Measurements from ENCODE around the gene MUSTN1. TPM values are rescaled to one million over a fixed set of nuclear protein-coding genes. Genes with fewer than 3 reads are reported as not detected.
A peak's percentile ranks its signal among the peaks of the same experiment; 100 is the strongest.

Gene MUSTN1
- total RNA-seq, 1 donor from 2014 or later, result 30.2 TPM

GRCh38 chr3:52856666-52857065 is 21.8 kb upstream of the MUSTN1 start:
- Histone ChIP-seq H3K27me3 (no peaks in the 10 kb centered on the region), H3K36me3 (no peaks in the 10 kb centered on the region), H3K4me3 (no peak overlapping the region), H3K9me3 (no peaks in the 10 kb centered on the region), H3K4me1 (no peaks in the 10 kb centered on the region), H3K27ac (no peak overlapping the region)
- no peak for DNase-seq (ENCODE audit: extremely low spot score in 2 of 2)
- intact Hi-C loops (cut with DNase I), result no loop called here
- TF ChIP-seq POLR2A (IDR thresholded peaks at IDR 0.05) (no peak), POLR2AphosphoS5 (IDR thresholded peaks at IDR 0.05; ENCODE audit: insufficient read depth in 1 of 2, low read depth in 1 of 2) (no peak)
- TF ChIP-seq, protein P1, sequence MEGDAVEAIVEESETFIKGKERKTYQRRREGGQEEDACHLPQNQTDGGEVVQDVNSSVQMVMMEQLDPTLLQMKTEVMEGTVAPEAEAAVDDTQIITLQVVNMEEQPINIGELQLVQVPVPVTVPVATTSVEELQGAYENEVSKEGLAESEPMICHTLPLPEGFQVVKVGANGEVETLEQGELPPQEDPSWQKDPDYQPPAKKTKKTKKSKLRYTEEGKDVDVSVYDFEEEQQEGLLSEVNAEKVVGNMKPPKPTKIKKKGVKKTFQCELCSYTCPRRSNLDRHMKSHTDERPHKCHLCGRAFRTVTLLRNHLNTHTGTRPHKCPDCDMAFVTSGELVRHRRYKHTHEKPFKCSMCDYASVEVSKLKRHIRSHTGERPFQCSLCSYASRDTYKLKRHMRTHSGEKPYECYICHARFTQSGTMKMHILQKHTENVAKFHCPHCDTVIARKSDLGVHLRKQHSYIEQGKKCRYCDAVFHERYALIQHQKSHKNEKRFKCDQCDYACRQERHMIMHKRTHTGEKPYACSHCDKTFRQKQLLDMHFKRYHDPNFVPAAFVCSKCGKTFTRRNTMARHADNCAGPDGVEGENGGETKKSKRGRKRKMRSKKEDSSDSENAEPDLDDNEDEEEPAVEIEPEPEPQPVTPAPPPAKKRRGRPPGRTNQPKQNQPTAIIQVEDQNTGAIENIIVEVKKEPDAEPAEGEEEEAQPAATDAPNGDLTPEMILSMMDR (IDR thresholded peaks at IDR 0.05), result no peak

DNA sequence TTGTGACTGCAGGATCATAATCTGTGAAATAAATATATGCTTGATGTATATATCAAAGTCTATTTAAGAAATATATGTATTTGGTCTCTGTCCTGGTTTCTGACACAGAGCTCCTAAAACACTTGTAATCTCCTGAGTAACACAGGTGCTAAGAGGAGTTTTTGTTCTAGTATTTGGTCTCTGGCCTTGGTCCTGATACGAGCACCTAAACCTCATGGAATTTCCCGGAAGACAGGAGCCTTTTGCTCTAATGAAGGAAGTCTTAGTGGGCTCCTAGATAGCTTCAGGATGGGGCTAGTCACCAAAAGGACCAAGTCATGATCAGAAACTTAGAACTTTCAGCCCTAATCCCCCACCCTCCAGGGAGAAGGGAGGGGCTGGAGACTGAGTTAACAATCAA is 19.2 kb upstream of the MUSTN1 start:
- TF ChIP-seq, protein P1 (IDR thresholded peaks at IDR 0.05), result no peak
- TF ChIP-seq POLR2A (IDR thresholded peaks at IDR 0.05), result no peak
- no peak for TF ChIP-seq POLR2AphosphoS5 (IDR thresholded peaks at IDR 0.05; ENCODE audit: insufficient read depth in 1 of 2, low read depth in 1 of 2)
- Histone ChIP-seq H3K36me3 (peaks cover 0 to 15% of the 10 kb centered on the region in 2 donors), H3K27me3 (no peaks in the 10 kb centered on the region), H3K4me3 (no peak overlapping the region), H3K27ac (no peak overlapping the region), H3K4me1 (no peaks in the 10 kb centered on the region), H3K9me3 (no peaks in the 10 kb centered on the region)
- intact Hi-C loops (cut with DNase I), result no loop called here
- DNase-seq (ENCODE audit: extremely low spot score in 2 of 2), result no peak

- H3K36me3 ChIP-seq, result peaks cover 0 to 28% of the 10 kb centered on the region in 2 donors
- intact Hi-C loops (cut with DNase I), result no loop called here
- no peaks in the 10 kb centered on the region for H3K27me3 ChIP-seq
- TF ChIP-seq, protein P1 (IDR thresholded peaks at IDR 0.05), result no peak
- TF ChIP-seq POLR2A (IDR thresholded peaks at IDR 0.05) (no peak), POLR2AphosphoS5 (IDR thresholded peaks at IDR 0.05; ENCODE audit: insufficient read depth in 1 of 2, low read depth in 1 of 2) (no peak)
- no peaks in the 10 kb centered on the region for H3K9me3 ChIP-seq
- no peak overlapping the region for H3K4me3 ChIP-seq
- H3K4me1 ChIP-seq, result no peaks in the 10 kb centered on the region
- H3K27ac ChIP-seq, result no peak overlapping the region
- no peak for DNase-seq (ENCODE audit: extremely low spot score in 2 of 2)
These were observed 17.6 kb upstream of the MUSTN1 start for GRCh38 chr3:52852419-52852818.

DNA sequence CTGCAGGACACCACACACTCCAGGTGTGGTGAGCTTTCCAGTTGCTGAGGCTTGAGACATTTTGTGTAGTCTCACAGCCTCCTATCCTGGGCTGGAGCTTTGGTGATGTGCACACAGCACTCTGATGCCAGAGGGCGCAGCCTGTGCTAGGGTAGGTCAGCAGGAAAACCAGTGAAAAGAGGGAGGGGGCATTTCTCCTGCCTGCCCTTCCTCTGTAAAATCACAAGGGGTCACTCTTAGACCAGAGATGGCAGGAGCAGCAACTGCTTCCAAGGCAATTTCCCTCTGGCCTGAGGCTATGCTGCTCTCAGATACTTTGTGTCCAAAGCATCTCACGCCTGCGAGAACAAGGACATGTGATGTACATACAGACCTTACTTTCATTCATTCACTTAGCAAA is 16.5 kb upstream of the MUSTN1 start:
- Histone ChIP-seq H3K9me3 (no peaks in the 10 kb centered on the region), H3K4me1 (peaks cover 2% of the 10 kb centered on the region), H3K27me3 (no peaks in the 10 kb centered on the region), H3K36me3 (peaks cover 0 to 28% of the 10 kb centered on the region in 2 donors), H3K27ac (no peak overlapping the region), H3K4me3 (no peak overlapping the region)
- DNase-seq (ENCODE audit: extremely low spot score in 2 of 2), result no peak
- TF ChIP-seq POLR2A (IDR thresholded peaks at IDR 0.05), result no peak
- TF ChIP-seq, protein P1 (IDR thresholded peaks at IDR 0.05), result peak in 1 of 3 experiments; percentile 41
- intact Hi-C loops (cut with DNase I), result no loop called here

DNA sequence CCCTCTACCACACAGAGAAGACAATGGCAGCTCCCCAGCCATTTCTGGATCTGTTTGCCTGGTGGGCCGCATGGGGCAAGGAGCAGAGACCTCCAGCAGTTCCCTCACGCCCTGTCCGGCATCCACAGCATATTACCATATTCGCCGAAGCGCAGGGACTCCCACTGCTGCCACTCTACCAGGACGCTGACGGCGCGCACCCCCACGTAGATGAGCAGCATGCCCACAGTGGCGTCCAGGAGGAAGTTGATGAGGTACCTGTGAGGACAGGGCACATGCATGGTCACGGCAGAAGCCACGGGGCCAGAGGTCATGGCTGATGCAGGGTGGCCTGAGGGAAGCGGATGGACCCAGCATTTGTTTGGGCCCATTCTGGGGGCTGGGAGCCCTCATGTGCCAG is 14.8 kb upstream of the MUSTN1 start:
- H3K27ac ChIP-seq, result peak overlapping the region; percentile 34
- H3K36me3 ChIP-seq, result peaks cover 0 to 28% of the 10 kb centered on the region in 2 donors
- intact Hi-C loops (cut with DNase I), result loop anchor here (5.0 kb wide), 1 partner anchor 43 kb away; no protein-coding TSS in a partner anchor

More for the DNA sequence above, 14.8 kb upstream of the MUSTN1 start:
- TF ChIP-seq POLR2AphosphoS5 (IDR thresholded peaks at IDR 0.05; ENCODE audit: insufficient read depth in 1 of 2, low read depth in 1 of 2) (no peak), POLR2A (IDR thresholded peaks at IDR 0.05) (no peak)
- TF ChIP-seq, protein P1 (IDR thresholded peaks at IDR 0.05), result no peak
- no peak for DNase-seq (ENCODE audit: extremely low spot score in 2 of 2)
- Histone ChIP-seq H3K4me3 (no peak overlapping the region), H3K4me1 (peaks cover 15% of the 10 kb centered on the region), H3K9me3 (no peaks in the 10 kb centered on the region), H3K27me3 (no peaks in the 10 kb centered on the region)
